ENCODE measurements around the gene DPP9. TPM values are rescaled to one million over a fixed set of nuclear protein-coding genes. Genes with fewer than 3 reads are reported as not detected.
"Not testable (repeated sequence)": the region's sequence is repeated elsewhere in the genome, so short reads cannot be mapped to it uniquely, and the experiment has no call there.

Gene DPP9
- polyA plus RNA-seq, 3 donors: 12.6 to 23.8 (median 13.9) TPM

GRCh38 chr19:4717191-4717965 is 6.3 kb downstream of the DPP9 start:
- peaks cover 4 to 11% of the 10 kb centered on the region in 2 donors for H3K4me1 ChIP-seq (ENCODE audit: control insufficient read depth in 1 of 2, insufficient read depth in 2 of 2, low read length in 2 of 2)
- no peak overlapping the region for H3K4me2 ChIP-seq (replicated peaks; ENCODE audit: extremely low read depth, low read length, poor library complexity, severe bottlenecking)
- no peaks in the 10 kb centered on the region for H3K27me3 ChIP-seq (ENCODE audit: control insufficient read depth in 2 of 2, insufficient read depth in 2 of 2, low read length in 2 of 2)
- intact Hi-C loops (cut with micrococcal nuclease): no loop called here
- H3K9me3 ChIP-seq (replicated peaks in 1 of 2; ENCODE audit: control insufficient read depth in 1 of 2, insufficient read depth in 1 of 2, low read length in 2 of 2): no peaks in the 10 kb centered on the region
- H3K9me3 Mint-ChIP-seq: peaks cover 0 to 2% (median 0%) of the 10 kb centered on the region in 7 donors
- peaks cover 85 to 92% of the 10 kb centered on the region in 2 donors for H3K36me3 ChIP-seq (replicated peaks in 1 of 2; ENCODE audit: control insufficient read depth in 1 of 2, insufficient read depth in 2 of 2, low read length in 2 of 2)
- peaks cover 51% of the 10 kb centered on the region for H4K20me1 ChIP-seq (ENCODE audit: insufficient read depth, low read length)
- no peak overlapping the region for H3K4me3 ChIP-seq (replicated peaks in 1 of 3; ENCODE audit: low read depth in 2 of 3, low read length in 3 of 3)
- DNase-seq: no peak
- H3K79me2 ChIP-seq (ENCODE audit: insufficient read depth, low read length): peaks cover 32% of the 10 kb centered on the region
- peak overlapping the region in 1 of 7 donors; percentile 8 for H3K27ac Mint-ChIP-seq
- WGBS (ENCODE audit: insufficient coverage): 92% methylated on average over 23 of the region's 23 CpGs
- no peak overlapping the region for H3K27ac ChIP-seq (ENCODE audit: low read depth in 1 of 2, low read length in 2 of 2)
- peaks cover 68 to 90% of the 10 kb centered on the region in 2 donors for H3K36me3 Mint-ChIP-seq
- no peak for TF ChIP-seq CTCF (IDR thresholded peaks at IDR 0.05)
- H2AFZ ChIP-seq (ENCODE audit: insufficient read depth, low read depth, low read length, poor library complexity, severe bottlenecking): no peak overlapping the region
- H3K4me1 Mint-ChIP-seq: peaks cover 7% of the 10 kb centered on the region
- H3K4me3 Mint-ChIP-seq: no peak overlapping the region
- H3K27me3 Mint-ChIP-seq (ENCODE audit: low read depth in 3 of 3): no peaks in the 10 kb centered on the region
- H3K9ac ChIP-seq (ENCODE audit: insufficient read depth, low read length, poor library complexity, severe bottlenecking): no peak overlapping the region

GRCh38 chr19:4715529-4716221 is 8.0 kb downstream of the DPP9 start:
- H3K4me1 ChIP-seq (ENCODE audit: control insufficient read depth in 1 of 2, insufficient read depth in 2 of 2, low read length in 2 of 2): no peaks in the 10 kb centered on the region
- H3K27me3 ChIP-seq (ENCODE audit: control insufficient read depth in 2 of 2, insufficient read depth in 2 of 2, low read length in 2 of 2): no peaks in the 10 kb centered on the region
- Mint-ChIP-seq H3K9me3 (peaks cover 0 to 4% (median 2%) of the 10 kb centered on the region in 7 donors), H3K27ac (peak overlapping the region in 3 of 7 donors; percentile 33 to 77 (median 41)), H3K27me3 (ENCODE audit: low read depth in 3 of 3) (no peaks in the 10 kb centered on the region), H3K4me1 (no peaks in the 10 kb centered on the region), H3K4me3 (no peak overlapping the region), H3K36me3 (peaks cover 80 to 96% of the 10 kb centered on the region in 2 donors)
- intact Hi-C loops (cut with micrococcal nuclease): no loop called here
- H3K79me2 ChIP-seq (ENCODE audit: insufficient read depth, low read length): peaks cover 18% of the 10 kb centered on the region
- H3K36me3 ChIP-seq (replicated peaks in 1 of 2; ENCODE audit: control insufficient read depth in 1 of 2, insufficient read depth in 2 of 2, low read length in 2 of 2): peaks cover 90 to 95% of the 10 kb centered on the region in 2 donors
- H3K9me3 ChIP-seq (replicated peaks in 1 of 2; ENCODE audit: control insufficient read depth in 1 of 2, insufficient read depth in 1 of 2, low read length in 2 of 2): peaks cover 0 to 7% of the 10 kb centered on the region in 2 donors
- no peak overlapping the region for H3K9ac ChIP-seq (ENCODE audit: insufficient read depth, low read length, poor library complexity, severe bottlenecking)
- no peak overlapping the region for H3K4me3 ChIP-seq (replicated peaks in 1 of 3; ENCODE audit: low read depth in 2 of 3, low read length in 3 of 3)
- no peak for DNase-seq
- H3K4me2 ChIP-seq (replicated peaks; ENCODE audit: extremely low read depth, low read length, poor library complexity, severe bottlenecking): no peak overlapping the region
- TF ChIP-seq CTCF (IDR thresholded peaks at IDR 0.05): no peak
- peaks cover 37% of the 10 kb centered on the region for H4K20me1 ChIP-seq (ENCODE audit: insufficient read depth, low read length)
- H3K27ac ChIP-seq (ENCODE audit: low read depth in 1 of 2, low read length in 2 of 2): no peak overlapping the region
- 88% methylated on average over 22 of the region's 28 CpGs for WGBS (ENCODE audit: insufficient coverage)
- no peak overlapping the region for H2AFZ ChIP-seq (ENCODE audit: insufficient read depth, low read depth, low read length, poor library complexity, severe bottlenecking)

GRCh38 chr19:4715178-4715528 is 8.5 kb downstream of the DPP9 start:
- H3K27me3 Mint-ChIP-seq (ENCODE audit: low read depth in 3 of 3); H3K9ac ChIP-seq (ENCODE audit: insufficient read depth, low read length, poor library complexity, severe bottlenecking); H2AFZ ChIP-seq (ENCODE audit: insufficient read depth, low read depth, low read length, poor library complexity, severe bottlenecking); H3K9me3 Mint-ChIP-seq; intact Hi-C loops (cut with micrococcal nuclease); H3K27ac ChIP-seq (ENCODE audit: low read depth in 1 of 2, low read length in 2 of 2); H3K27me3 ChIP-seq (ENCODE audit: control insufficient read depth in 2 of 2, insufficient read depth in 2 of 2, low read length in 2 of 2); H3K9me3 ChIP-seq (replicated peaks in 1 of 2; ENCODE audit: control insufficient read depth in 1 of 2, insufficient read depth in 1 of 2, low read length in 2 of 2); H3K4me2 ChIP-seq (replicated peaks; ENCODE audit: extremely low read depth, low read length, poor library complexity, severe bottlenecking); DNase-seq; H3K4me1 ChIP-seq (ENCODE audit: control insufficient read depth in 1 of 2, insufficient read depth in 2 of 2, low read length in 2 of 2); H3K4me3 ChIP-seq (replicated peaks in 1 of 3; ENCODE audit: low read depth in 2 of 3, low read length in 3 of 3); H3K4me3 Mint-ChIP-seq; H3K4me1 Mint-ChIP-seq: not testable (repeated sequence)
- Histone ChIP-seq H3K79me2 (ENCODE audit: insufficient read depth, low read length) (peaks cover 18% of the 10 kb centered on the region), H3K36me3 (replicated peaks in 1 of 2; ENCODE audit: control insufficient read depth in 1 of 2, insufficient read depth in 2 of 2, low read length in 2 of 2) (peaks cover 91 to 95% of the 10 kb centered on the region in 2 donors), H4K20me1 (ENCODE audit: insufficient read depth, low read length) (peaks cover 37% of the 10 kb centered on the region)
- WGBS (ENCODE audit: insufficient coverage): 100% methylated on average over 4 of the region's 6 CpGs
- peak overlapping the region in 1 of 7 donors; percentile 33 for H3K27ac Mint-ChIP-seq
- peaks cover 78 to 96% of the 10 kb centered on the region in 2 donors for H3K36me3 Mint-ChIP-seq

Data from CD14-positive monocyte (primary cell).